GM18499 (cell line): ENCODE results near the gene WDPCP.
"Not testable (repeated sequence)": the region's sequence is repeated elsewhere in the genome, so short reads cannot be mapped to it uniquely, and the experiment has no call there.

ENCODE experiments used
- ATAC-seq: cut with Tn5 transposase; IDR thresholded peaks from one replicate; pipeline ENCODE4 v1.9.1; 2021; ENCODE audit warnings: moderate number of reproducible peaks; ENCODE audit not compliant: insufficient read depth, unreplicated experiment

Gene WDPCP, protein sequence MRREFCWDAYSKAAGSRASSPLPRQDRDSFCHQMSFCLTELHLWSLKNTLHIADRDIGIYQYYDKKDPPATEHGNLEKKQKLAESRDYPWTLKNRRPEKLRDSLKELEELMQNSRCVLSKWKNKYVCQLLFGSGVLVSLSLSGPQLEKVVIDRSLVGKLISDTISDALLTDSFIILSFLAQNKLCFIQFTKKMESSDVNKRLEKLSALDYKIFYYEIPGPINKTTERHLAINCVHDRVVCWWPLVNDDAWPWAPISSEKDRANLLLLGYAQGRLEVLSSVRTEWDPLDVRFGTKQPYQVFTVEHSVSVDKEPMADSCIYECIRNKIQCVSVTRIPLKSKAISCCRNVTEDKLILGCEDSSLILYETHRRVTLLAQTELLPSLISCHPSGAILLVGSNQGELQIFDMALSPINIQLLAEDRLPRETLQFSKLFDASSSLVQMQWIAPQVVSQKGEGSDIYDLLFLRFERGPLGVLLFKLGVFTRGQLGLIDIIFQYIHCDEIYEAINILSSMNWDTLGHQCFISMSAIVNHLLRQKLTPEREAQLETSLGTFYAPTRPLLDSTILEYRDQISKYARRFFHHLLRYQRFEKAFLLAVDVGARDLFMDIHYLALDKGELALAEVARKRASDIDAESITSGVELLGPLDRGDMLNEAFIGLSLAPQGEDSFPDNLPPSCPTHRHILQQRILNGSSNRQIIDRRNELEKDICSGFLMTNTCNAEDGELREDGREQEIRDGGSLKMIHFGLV

DNA sequence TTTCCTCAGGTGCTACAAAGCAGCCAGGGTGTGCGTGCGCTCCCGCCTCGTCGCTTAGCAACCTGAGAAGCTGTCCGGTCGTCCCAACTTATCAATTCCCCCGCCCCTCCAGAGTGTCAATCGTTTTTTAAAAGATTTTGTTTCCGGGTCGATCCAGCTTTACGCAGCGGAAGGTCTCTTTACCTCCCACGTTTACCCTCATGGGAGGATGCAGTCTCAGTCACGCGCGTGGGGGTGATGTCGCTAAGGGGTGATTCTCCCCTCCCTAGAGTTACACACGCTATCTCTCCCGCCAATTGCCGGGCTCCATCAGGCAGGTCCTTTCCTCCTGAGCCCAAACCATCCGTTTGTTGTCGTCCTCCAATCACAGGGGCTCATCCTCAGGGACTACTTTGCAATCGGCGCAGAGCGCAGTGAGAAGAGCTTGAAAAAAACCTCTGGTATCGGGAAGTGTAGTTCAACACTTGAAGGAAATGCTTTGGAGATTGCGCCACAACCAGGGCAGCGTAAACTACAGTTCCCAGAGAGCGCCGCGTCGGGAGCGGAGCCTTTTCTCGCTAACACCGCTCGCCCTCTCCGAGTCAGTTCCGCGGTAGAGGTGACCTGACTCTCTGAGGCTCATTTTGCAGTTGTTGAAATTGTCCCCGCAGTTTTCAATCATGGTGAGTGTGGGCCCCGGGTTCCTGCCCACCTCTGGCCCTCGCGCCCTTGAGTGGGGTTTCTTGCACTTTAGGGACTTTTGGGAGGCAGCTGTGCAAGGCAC lies at the start of gene WDPCP, which contains the start of gene MDH1:
TSS of gene WDPCP (minus strand) at position 93 of the 763 bp plus-strand sequence. CDS start 206 bp downstream, outside the sequence.
TSS of gene MDH1 (plus strand) at position 579 of the 763 bp plus-strand sequence. CDS start at position 660, 81 bp downstream.
- peak; percentile 77 for ATAC-seq

DNA sequence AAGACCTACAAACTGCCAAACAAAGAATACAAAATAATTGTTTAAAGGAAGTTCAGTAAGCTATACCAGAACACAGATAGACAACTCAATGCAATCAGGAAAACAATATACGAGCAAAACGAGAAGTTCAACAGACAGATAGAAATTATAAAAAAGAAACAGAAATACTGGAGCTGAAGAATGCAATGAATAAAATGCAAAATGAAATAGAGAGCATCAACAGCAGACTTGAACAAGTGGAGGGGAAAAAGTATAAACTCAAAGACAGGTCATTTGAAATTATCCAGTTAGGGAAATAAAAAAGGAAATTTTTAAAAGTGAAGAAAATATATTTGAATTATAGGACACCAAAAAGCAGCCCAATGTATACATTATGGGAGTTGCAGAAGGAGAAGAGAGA lies 44.1 kb upstream of the WDPCP start:
- ATAC-seq, result no peak

DNA sequence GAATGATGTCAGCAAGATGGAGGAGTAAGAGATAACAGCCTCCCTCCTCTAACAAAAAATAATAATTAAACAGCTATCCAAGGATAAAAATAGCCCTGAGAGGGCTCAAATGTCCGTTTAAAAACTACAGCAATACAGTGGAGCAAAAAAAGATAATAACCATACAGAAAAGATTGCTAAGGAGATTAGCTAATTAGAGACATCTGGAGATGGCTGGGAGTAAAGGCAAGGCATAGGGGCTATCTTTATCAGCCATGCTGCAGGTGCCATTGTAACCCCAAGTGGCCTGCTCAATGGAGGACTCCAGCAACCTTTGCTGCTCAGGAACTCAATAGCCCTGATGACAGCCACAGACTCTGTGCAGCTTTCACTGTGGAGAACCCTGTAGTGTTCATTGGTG lies 43.2 kb upstream of the WDPCP start:
- ATAC-seq, result no peak

GRCh38 chr2:63628403-63628942 lies 40.2 kb upstream of the WDPCP start:
- no peak for ATAC-seq

DNA sequence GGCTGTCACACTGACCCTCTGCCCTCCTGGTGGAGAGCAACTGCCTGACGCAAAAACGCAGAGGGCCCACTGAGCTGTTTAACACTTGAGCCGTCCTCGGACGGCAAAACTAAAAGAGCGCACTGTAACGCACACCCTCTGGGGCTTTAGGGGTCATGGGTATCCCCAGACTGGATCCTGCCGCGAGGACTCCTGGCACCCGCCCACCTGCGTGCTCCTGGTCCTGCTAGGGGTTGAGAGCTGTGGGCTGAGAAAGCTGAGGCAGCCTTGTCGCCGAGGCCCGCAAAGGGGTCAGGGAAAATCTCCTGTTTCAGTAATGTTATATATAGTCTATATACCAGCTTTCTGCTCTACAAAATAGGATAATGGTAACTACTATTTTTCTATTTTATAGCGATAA lies 39.6 kb upstream of the WDPCP start:
- no peak for ATAC-seq

DNA sequence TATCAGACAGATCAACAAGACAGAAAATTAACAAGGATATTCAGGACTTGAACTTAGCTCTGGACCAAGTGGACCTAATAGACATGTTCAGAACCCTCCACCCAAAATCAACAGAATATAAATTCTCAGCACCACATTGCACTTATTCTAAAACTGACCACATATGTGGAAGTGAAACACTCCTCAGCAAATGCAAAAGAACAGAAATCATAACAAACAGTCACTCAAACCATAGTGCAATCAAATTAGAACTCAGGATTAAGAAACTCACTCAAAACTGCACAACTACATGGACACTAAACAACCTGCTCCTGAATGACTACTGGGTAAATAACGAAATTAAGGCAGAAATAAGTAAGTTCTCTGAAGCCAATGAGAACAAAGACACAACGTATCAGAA lies 35.5 kb upstream of the WDPCP start:
- ATAC-seq, result not testable (repeated sequence)

GRCh38 chr2:63622751-63623150 lies 34.5 kb upstream of the WDPCP start:
- no peak for ATAC-seq

- no peak for ATAC-seq
Observed at GRCh38 chr2:63619328-63619727, 31.1 kb upstream of the WDPCP start.

- no peak for ATAC-seq
Observed at GRCh38 chr2:63617366-63617765, 29.1 kb upstream of the WDPCP start.

DNA sequence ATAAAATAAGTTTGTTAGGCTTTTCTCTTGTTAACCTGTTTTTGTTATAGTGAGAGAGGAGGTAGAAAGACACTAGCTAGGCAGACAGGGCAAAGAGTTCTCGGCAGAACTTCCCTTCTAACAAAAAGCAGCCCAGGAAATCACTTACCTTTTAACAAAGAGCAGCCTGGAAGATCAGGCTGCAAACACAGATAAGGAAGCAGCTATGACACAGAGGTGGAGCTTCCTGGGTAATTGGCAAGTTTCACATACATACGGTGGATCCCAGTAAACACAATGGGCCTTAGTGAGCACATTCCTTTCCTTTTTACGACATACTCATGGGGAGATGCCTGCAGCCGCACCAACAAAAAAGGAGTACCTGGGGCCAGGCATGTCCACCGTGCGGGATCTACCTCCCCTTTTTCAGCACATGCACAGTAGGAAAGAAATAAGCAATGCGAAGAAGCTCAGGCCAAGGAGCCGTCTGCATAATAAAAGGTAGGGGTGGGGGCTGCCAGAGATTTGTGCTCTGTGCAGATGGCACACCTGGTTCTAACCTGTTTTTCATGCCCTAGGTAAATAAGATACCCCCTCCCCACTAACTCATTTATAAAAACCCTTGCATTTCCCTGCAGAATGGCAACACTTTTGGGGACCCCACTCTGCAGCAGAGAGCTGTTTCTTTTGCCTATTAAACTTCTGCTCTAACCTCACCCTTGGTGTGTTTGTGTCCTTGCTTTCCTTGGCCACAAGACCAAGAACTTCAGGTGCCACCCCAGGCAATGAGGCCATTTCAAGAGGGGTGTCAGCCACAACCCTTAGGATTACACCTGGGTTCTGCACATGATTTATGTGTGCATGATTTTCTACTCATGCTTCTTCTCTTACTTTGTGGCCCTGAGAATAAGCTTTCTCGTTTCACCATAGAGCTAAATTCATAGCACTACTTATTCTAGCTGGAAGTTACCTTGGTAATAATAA lies 27.0 kb upstream of the WDPCP start:
- no peak for ATAC-seq

DNA sequence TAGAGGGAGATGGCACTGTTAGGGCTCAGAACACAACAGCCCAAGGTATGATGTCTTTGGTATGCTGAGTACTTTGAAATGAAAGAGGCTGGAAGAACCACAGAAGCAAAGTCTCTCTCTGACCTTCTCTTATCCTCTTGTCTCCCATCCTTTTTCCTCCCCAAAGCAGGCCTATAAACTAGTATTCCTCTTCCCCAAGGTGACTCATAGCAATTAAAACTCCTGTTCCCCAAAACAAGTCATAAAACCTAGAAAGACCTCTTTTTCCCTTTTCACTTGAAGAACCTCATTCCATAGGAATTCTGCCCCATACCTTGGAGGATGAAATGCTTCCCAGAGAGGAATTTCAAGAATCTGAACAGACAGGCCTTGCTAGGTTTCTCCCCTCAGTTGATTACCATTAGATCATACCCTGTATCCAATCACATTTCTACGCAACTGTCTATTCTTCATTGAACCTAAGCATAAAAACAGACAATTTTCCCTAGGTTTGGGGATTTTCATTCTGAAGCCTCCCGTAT lies 26.2 kb upstream of the WDPCP start:
- ATAC-seq, result no peak

DNA sequence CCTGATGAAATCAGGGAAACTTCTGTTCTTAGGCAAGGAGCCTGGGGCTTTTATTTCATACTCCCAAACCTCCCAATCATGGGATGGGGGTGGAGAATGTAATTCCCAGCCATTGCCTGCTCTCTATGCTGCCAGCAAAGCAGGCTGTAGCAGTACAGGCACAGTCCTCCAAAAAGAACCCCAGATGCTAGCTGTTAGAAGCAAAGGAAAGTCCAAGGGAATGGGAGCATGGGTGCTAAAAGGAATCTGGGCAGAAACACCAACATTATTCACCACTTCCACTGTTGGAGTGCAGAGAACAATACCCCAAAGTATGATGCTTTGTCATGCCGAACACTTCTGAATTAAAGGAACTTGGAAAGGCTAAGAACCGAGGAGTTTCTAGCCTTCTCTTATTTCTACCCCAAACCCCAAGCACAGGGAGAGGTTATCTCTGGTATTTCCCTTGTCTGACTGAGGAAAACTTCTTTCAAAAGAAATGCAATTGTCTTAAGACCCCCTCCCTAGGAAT lies 25.2 kb upstream of the WDPCP start:
- ATAC-seq, result no peak

- ATAC-seq, result no peak
Observed at GRCh38 chr2:63610525-63610924, 22.2 kb upstream of the WDPCP start.

DNA sequence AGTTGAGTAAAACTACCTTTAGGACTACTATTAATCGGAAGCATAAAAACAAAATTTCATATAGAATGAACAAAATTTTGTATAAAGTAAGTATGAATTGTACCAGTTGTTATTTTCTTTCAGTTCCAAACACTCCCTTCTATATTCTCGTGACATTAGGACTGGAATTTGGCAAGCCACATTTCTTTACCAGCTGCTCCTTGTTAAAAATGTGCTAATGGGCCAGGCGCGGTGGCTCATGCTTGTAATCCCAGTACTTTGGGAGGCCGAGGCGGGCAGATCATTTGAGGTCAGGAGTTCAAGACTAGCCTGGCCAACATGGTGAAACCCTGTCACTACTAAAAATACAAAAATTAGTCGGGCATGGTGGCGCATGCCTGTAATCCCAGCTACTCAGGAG lies 20.6 kb upstream of the WDPCP start:
- ATAC-seq, result not testable (repeated sequence)

DNA sequence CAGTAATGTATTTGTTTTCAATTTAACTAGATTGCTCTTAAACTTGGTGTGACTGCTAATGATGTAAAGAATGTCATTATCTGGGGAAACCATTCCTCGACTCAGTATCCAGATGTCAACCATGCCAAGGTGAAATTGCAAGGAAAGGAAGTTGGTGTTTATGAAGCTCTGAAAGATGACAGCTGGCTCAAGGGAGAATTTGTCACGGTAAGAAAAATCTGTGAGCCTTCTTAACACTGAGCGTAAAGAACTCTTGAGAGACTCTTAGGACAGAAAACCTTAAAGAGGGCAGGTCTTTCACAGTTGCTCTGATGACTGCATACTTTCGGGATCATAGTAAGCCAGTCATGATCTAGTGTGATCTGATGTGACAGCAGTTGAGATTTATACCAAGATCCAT lies 16.4 kb upstream of the WDPCP start:
- no peak for ATAC-seq

DNA sequence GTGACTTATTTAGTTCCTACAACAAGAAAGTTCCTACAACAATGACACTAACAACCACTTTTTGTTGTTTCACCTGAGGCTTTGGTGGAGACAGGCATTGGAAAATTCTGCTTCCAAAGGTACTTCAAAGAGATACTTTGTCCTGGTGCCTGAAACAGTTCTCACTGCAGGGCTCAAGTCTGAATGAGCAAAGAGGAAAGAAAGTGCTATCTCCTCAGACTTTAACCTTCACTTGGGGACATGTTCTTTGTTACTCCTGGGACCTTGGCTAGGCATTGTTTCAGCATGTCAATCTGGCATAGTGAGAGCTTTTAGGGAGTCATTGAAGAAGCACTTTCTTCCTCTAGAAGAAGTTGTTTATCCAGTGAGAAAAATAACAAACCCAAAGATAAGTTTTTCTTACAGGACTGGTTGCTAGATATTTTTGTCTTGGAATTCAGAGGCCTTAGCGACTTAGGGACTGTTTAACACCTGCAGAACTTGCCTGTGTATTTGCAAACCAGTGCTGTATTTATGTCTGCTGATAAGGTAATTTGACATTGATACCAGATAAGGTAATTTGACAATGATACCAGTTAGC lies 12.7 kb upstream of the WDPCP start:
- no peak for ATAC-seq

- ATAC-seq, result no peak
Observed at GRCh38 chr2:63598981-63599380, 10.7 kb upstream of the WDPCP start.

- ATAC-seq, result no peak
Observed at GRCh38 chr2:63596401-63596883, 8.2 kb upstream of the WDPCP start.
